Thyroid gland (tissue), 4 donors: ENCODE measurements around the gene TUT7.

Source experiments
- CTCF ChIP-seq, 6 experiments: fragments of 200-600 bp in 3 of 6; fragments of 450-650 bp in 3 of 6; sonication (generic) in 3 of 6; IDR thresholded peaks; one replicate each; pipeline ENCODE4 v1.5.1; 2016 to 2019; ENCODE audit warnings: antibody characterized with exemption in 6 of 6, mild to moderate bottlenecking in 2 of 6, inconsistent platforms in 1 of 6, moderate library complexity in 1 of 6
- POLR2A ChIP-seq, 2 donors: fragments of 450-650 bp; IDR thresholded peaks; one replicate each; pipeline ENCODE4 v1.6.1; 2017; ENCODE audit warnings: antibody characterized with exemption in 2 of 2, mild to moderate bottlenecking in 2 of 2, moderate library complexity in 1 of 2

DNA sequence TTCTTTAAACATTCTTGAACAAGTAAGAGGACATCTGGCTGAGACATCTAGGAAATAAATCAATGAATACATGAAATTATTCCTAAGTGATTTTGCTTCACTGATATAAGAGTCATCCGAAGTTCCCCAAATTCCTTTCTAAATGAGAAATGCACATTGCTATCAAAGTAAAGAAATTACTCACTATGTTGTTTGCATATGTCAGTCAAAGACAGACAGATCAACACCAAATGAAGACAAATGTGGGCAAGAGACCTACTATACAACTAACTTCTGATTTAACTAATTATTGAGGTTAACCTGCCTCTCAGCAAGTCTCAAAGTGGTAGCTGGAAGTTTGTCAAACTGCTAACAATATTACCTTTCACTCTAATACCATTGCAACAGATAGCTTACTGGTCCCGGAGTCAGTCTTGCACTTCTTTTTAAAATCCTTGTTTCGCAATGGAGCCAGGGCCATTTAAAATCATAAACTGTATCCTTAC, 13.2 kb downstream of the TUT7 start:
- TF ChIP-seq CTCF (IDR thresholded peaks at IDR 0.05) (no peak), POLR2A (IDR thresholded peaks at IDR 0.05) (no peak)
